GM18519 (cell line): ENCODE measurements around the gene BAG2.

ENCODE experiments used
- ATAC-seq: cut with Tn5 transposase; IDR thresholded peaks from one replicate; pipeline ENCODE4 v1.9.1; 2021; ENCODE audit warnings: mild to moderate bottlenecking, moderate library complexity; ENCODE audit not compliant: unreplicated experiment, low FRiP score

BAG2 gene

GRCh38 chr6:57221191-57221935, 49.2 kb downstream of the BAG2 start:
- peak; percentile 31 for ATAC-seq

GRCh38 chr6:57221936-57222742, 50.0 kb downstream of the BAG2 start, which contains the start of gene RAB23:
RAB23 (minus strand) TSS chr6:57222307; CDS start chr6:57210380, 11,927 bp downstream.
- peak; percentile 73 for ATAC-seq

DNA sequence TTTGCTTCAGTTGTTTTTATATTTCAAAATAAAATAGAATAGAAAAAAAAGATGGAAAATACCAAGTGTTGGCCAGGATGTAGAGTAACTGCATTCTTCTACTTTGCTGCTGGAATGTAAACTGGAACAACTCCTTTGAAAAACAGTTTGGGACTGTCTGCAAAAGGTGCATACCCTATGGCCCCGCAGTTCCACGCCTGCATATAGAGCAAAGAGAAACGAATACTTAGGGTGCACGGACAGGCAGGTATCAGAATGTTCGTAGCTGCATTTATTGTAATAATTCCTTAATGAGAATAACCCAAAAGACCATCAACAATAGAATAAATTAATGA, 50.6 kb downstream of the BAG2 start:
- ATAC-seq, result no peak

GRCh38 chr6:57224769-57225515, 52.8 kb downstream of the BAG2 start:
- ATAC-seq, result no peak

- no peak for ATAC-seq
Observed at GRCh38 chr6:57226221-57226620, 54.1 kb downstream of the BAG2 start.
